GM21526 (cell line): ENCODE results near the gene INSIG2.

Experiments
- ATAC-seq: cut with Tn5 transposase; IDR thresholded peaks from one replicate; pipeline ENCODE4 v1.9.1; 2021; ENCODE audit warnings: moderate library complexity; ENCODE audit not compliant: unreplicated experiment, low FRiP score

The INSIG2 gene

GRCh38 chr2:118088051-118089024 lies at the start of gene INSIG2:
Gene INSIG2, plus strand, starts transcription at chr2:118088471. Its CDS starts 8,086 bp downstream, at chr2:118096557.
- peak; percentile 98 for ATAC-seq

DNA sequence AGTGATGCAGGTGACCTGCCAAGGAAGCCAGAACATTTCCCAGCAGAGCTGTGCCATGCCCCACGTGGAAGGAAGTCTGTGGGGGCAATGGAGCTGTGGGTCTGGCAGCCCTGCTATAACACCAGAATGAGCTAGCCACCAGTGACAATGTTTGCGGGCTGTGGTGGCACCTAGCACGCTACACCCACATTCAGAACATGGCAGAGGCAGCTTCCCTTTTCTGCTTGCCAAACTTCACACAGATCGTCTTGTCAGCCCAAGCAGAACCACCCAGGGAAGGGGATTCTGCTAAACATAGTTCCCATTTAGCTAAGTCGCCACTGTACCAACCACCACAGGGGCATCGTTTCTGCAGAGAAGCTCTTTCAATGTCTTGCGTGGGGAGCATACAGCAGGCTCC lies 47.4 kb upstream of the INSIG2 start:
- no peak for ATAC-seq

DNA sequence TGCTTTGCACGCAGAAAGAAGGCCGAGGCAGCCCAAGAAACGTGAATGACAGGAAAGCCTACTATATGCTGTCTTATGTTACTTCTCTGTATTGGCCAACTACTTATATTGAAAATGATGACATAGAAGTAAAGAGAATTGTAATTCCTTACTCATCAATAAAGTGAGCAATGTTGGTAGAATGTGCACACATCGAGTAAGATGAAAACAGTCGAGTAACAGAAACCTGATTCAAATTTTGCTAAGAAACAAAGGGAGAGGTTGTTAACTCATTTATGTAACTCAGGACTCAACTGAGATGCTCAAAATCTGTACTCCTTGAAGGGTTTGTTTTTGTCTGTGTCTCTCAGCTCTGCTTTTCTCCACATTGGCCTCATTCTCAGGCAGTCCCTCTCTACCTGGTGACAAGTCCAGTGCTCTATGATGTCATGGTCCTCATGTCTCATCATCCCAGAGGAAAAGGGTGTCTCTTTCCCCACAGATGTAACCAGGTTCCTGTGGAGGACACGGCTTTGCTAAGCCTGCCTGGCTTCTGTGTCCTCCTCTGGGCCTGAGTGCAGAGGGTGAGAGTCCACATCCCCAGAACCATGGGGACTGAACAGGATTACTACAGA lies 44.1 kb upstream of the INSIG2 start:
- no peak for ATAC-seq

GRCh38 chr2:118044854-118045253 lies 43.4 kb upstream of the INSIG2 start:
- ATAC-seq: no peak

DNA sequence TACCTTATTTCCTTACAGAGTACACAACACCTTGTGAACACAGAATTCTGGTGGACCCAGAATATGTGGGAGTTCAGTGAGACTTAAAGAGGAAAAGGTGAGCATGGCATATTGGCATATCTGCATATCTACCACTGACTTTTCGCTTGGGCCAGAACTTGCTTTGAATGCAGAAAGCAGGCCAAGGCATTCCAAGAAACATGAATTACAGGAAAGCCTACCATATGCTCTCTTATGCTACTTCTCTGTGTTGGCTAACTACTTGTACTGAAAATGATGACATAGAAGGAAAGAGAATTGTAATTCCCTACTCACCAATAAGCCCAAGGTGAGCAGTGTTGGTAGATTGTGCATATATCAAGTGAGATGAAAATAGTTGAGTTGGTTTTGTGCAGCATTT lies 43.0 kb upstream of the INSIG2 start:
- ATAC-seq: no peak

GRCh38 chr2:118046634-118047210 lies 41.5 kb upstream of the INSIG2 start:
- ATAC-seq: no peak

DNA sequence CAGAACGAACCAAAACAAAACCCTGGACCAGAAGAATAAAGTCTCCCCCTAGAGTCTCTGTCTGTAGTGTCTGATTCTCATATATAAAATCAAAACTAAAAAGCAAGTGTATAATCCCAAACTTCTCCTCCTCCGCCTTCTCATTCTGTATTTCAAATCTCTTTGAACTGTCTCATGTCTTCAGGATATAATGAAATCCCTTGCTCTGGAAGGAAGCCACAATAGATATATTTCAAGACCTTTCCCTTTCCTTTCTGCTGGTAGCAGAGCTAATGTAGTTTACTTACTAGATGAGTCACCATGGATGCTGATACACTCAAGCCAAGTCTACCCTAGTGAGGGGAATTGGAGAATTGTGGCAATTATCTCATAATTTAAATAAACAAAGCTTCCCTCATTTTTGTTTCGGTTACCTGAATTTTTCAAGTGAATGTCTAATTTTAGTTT lies 40.9 kb upstream of the INSIG2 start:
- ATAC-seq: no peak

- no peak for ATAC-seq
Observed at GRCh38 chr2:118048401-118048800, 39.9 kb upstream of the INSIG2 start.

DNA sequence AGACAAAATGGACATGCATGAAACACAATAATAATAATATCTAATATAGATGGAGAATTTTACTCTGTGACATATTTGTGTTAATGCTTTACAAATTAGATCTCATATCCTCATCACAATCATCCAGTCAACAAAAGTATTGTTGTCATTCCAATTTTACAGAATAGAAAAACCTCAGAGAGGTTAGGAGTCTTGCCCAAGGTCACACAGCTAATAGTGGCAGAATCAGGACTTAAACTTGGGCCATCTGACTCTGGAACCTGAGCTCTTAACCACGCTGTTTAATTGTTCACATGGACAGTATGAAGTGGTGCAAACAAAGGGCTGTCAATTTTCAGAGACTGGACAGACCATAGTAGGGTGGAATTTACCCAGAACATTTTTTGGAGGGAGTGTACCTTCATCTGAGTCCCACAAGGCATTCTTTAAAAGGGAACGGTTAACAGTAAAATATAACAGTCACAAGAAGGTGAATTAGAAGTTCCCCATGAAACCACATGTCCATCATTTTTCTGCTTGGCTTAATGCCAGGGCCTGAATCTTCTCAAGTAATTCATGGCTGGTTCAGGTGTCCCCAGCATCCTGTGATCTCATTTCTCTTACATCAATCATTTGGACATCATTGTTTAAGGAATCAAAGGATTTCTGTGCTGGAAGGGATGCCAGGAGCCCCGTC lies 39.0 kb upstream of the INSIG2 start:
- ATAC-seq: peak; percentile 21

GRCh38 chr2:118049816-118050140 lies 38.5 kb upstream of the INSIG2 start:
- peak; percentile 45 for ATAC-seq

DNA sequence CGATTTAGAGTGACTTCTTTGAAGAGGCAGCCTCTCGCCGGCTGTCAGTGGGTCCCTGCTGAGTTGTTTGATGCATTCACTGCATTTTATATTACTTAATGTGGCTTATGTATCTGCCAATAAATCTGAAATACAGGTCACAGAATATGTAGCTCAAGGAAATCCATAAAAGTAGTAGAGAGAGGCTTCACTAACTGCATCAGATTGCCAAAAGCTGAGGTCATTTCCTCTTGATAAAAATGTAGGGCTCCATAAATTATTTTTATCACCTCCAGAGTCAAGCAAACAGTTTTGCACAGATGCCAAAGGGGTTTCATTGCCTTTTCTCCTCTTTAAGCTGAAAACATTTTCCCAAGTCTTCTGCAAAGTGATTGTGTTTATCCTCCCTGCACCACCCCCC lies 37.9 kb upstream of the INSIG2 start:
- no peak for ATAC-seq

- ATAC-seq: no peak
Observed at GRCh38 chr2:118050974-118051373, 37.3 kb upstream of the INSIG2 start.

- ATAC-seq: no peak
Observed at GRCh38 chr2:118051826-118052358, 36.4 kb upstream of the INSIG2 start.

DNA sequence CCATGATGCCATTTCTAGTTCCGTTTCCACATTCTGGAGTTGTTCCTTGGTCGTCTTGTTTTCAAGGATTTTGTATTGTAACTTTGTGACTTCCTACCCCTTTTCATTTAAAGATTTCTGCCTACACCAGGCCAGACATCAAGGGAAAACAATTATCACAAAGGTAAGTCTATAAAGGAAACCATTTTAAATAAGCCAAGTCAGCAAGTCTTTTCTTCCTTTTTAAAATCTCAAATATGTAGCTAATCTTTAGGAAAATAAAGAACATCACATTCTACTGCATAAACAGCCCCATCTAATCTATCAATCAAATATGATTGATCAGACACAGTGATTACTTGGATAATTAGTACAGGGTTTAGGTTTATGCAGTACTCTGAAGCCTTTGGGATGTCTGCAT lies 35.8 kb upstream of the INSIG2 start:
- no peak for ATAC-seq

GRCh38 chr2:118053681-118054080 lies 34.6 kb upstream of the INSIG2 start:
- ATAC-seq: no peak

DNA sequence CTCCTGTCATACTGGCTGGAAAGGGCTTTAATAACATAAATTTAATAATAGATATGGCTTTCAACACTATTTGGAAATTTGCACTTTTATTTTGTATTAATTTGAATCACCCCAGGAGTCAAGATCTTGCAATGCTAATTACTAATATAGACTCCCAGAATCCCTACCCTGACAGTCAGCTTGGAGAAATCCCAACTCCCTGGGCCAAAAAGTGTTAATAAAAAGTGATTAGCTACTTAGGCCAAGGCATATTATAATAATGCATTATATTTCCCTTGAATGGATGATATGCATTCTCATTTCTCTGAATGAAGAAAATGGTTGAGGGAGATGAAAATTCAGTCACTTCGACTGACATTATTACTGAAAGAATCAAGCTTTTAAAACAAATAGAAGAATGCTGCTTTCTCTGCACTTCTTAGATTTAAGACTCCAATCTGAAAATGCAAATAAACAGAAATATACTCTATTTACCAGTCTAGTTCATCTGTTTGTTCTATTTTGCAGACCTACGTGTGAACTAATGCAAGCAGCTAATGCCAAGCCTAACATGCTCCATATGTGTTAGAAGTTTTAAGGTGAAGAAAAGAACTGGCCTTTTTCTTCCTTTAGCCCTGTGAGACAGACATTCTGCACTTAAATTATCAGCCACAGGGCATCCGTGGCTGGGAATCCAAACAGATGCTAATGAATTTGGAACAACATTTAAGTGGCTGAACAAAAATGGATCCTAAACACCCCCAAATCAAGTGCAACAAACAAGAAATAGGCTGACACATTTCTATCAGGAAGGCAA lies 33.9 kb upstream of the INSIG2 start:
- no peak for ATAC-seq

DNA sequence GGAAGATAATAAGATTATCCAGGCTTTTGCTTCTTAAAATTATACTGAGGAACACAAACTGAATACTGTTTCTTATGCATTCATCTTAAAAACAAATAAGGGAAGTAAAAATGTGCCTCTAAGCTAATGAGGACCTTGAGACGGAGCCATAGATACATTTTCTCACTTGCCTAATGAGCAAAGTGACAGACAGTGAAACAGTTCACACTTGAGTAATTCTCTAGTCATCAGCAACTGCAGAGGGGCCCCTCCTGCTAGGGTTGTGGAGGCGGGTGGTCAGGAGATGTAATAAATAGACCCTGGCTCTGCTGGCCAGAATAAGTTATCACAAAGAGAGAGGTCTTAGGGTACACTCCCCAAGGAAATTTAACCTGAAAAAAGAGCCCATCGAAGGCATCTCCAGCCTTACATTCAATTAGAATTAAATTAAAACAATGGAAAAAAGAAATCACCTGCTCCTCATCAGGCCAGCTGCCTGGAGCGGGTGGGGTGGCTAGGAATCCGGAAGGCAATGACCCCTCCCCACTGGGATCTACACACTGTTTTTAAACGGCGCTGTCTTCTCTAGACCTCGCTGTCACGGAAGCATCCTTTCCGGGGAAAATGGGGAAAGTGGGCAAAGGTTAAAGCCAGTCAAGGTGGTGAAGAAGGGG lies 32.6 kb upstream of the INSIG2 start:
- peak; percentile 88 for ATAC-seq

- ATAC-seq: peak; percentile 84
Observed at GRCh38 chr2:118056165-118056534, 32.1 kb upstream of the INSIG2 start.

- no peak for ATAC-seq
Observed at GRCh38 chr2:118056801-118057200, 31.5 kb upstream of the INSIG2 start.
